ENCODE results near the gene RDH5. TPM values are rescaled to one million over a fixed set of nuclear protein-coding genes. Genes with fewer than 3 reads are reported as not detected.

RDH5 gene
- total RNA-seq, 4 donors from 2014 or later = 70.9 to 162 (median 123) TPM

DNA sequence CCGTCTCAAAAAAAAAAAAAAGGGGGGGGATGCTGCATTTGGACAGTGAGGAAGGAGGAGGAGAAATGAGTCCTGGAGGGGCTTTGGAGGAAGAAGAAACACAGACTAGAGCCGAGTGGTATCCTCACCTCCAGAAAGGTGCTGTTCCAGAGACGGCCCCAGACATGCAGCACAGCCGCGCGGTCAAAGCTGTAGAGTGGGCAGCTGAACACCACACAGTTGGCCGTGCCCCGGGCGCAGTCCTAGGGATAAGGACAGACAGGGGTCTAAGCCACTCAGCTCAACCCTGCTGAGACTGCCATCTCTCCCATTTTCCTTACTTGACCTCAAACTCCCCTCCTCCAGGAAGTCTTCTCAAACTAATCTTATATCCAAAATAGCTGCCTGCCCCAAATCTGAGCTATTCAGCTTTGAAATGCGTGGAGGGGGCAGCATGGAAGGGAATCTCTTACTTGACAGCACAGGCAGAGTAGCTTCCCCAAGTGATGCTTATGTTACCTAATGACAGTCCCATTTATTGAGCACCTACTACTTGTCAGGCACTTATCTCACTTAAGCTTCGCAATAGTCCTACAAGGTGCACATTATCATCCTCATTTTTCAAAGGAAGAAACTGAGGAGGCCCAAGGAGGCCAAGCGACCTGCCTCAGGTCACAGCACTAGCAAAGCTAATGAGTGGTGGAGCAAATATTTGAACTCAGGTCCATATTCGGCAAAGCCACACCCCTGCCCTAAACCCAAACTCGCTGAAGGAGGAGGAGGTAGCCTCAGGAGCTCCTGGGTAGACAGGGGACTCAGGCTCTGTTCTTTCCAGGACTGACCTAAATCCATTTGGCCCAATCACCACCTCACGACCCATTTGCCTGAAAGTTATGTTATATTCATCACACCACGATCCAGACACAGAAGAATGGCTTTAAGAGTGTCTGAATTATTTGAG lies 31.2 kb upstream of the RDH5 start:
- TF ChIP-seq, protein P1, sequence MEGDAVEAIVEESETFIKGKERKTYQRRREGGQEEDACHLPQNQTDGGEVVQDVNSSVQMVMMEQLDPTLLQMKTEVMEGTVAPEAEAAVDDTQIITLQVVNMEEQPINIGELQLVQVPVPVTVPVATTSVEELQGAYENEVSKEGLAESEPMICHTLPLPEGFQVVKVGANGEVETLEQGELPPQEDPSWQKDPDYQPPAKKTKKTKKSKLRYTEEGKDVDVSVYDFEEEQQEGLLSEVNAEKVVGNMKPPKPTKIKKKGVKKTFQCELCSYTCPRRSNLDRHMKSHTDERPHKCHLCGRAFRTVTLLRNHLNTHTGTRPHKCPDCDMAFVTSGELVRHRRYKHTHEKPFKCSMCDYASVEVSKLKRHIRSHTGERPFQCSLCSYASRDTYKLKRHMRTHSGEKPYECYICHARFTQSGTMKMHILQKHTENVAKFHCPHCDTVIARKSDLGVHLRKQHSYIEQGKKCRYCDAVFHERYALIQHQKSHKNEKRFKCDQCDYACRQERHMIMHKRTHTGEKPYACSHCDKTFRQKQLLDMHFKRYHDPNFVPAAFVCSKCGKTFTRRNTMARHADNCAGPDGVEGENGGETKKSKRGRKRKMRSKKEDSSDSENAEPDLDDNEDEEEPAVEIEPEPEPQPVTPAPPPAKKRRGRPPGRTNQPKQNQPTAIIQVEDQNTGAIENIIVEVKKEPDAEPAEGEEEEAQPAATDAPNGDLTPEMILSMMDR (IDR thresholded peaks at IDR 0.05; ENCODE audit: low read depth) = no peak

DNA sequence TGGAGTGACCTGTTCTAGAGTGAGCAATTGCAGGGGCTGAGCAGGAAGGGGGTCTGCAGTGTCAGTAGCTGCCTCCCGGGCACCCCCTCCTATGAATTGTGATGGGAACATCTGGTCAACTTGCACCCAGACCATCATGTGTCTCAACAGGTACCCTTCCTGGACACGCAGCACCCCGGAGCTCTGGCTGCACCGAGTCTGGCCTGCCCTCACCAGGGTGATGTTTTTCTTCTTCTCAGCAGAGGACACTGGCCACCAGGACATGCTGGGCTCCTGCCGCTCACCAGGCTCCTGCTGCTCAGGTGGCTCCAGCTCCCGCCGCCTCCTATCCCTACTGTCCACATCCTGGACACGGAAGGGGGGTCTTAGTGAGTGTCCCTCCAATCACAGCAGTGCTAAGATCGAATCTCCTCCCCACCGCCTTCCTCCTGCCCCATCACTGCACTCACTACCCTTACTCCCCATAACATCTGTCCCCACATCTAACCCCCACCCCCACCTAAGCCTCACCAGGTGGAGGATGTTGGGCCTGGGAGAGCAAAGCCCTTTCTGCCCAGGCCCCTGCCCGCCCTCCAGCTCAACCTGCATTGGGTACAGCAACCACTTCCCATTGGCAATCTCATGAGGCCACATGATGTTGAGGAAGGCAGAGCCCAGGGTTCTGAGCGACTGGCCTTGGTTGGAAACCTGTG lies 27.4 kb upstream of the RDH5 start:
- TF ChIP-seq, protein P1 (IDR thresholded peaks at IDR 0.05; ENCODE audit: low read depth) = no peak

DNA sequence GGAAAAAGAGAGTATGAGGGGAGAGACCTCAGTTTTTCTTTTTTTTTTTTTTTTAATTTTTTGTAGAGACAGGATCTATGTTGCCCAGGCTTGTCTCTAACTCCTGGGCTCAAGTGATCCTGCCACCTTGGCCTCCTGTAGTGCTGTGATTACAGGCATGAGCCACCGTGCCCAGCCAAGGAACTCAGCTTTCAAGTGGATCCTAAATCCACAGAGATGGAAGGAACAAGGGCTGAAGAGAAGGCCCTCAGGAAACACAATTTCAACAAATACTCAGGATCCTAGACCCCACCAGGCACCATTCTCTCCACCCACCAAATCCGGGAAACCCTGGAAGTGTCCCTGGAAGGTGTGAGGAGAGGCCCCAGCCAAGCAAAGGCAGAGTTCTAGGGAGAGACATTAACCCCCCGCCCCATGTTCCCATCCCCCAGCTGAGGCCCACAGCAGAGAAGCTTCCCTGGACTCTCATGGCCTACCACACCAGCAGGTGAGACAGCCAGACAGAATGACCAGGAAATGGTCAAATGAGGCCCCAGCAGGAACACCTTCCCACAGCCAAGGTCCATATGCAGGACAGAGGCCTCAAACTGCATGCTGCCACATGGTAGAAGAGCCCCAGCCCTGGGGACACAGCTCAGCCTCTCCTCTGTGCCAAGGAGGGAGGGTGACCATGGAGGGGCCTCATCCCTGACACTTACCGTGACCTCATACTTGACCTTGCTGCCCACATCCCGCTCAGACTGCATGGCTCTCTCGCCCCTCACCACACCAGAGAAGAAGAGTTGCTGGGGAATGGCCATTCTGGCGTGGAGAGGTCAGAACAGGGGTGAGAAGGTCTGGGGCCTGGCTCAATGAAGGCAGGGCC lies 26.6 kb upstream of the RDH5 start:
- TF ChIP-seq, protein P1 (IDR thresholded peaks at IDR 0.05; ENCODE audit: low read depth) = no peak

DNA sequence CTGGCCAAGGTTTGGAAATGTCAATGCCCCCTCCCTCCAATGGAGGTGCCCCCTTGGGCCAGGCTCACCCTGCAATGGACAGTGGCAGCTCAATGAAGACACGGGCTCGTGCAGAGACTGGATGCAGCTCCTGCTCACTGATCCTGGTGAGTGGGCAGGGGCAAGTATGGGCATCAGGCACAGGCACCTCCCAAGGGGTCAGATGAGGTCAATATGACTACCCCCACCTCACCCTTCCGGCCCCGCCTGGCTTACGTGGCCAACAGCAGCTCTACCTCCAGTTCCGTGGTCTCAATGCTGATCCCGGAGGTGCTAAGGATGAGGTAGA lies 26.0 kb upstream of the RDH5 start:
- TF ChIP-seq, protein P1 (IDR thresholded peaks at IDR 0.05; ENCODE audit: low read depth) = no peak

DNA sequence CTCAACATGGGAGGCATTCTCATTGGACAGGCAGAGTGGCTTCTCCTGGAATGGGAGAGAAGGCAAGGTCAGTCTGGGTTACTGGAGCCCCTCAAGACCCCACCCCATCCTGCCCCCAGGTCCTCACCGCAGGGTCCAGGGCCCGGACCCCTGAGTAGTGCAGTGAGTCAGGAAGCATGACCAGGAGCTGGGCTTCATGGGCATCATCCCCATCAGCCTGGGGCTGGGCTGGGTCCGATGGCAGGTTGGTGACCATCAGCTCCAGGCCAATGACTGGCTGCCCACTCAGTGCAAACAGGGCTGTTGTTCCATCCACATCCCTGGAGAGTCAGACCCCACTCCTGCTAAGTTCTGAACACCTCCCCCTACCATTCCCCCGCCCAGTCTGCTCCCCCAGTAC lies 25.5 kb upstream of the RDH5 start:
- TF ChIP-seq, protein P1 (IDR thresholded peaks at IDR 0.05; ENCODE audit: low read depth) = no peak

DNA sequence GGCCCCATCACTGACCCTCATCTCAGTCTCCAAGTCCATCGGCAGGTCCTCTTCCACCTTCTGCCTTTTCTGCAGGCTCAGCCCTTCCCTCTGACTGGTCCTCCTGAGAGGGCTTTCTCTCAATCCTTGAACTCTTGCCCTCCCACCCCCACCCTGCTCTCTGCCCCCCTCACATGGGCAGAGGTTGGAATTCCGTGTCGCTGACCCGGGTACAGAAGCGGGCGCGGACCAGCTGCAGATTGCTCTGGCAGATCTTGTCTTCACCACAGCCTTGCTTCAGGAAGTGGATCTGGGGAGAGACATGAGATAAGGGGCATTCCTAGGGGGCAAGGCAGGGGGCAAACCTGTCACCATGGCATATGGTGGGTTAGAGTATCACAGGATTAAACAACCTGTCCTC lies 24.8 kb upstream of the RDH5 start:
- TF ChIP-seq, protein P1 (IDR thresholded peaks at IDR 0.05; ENCODE audit: low read depth) = no peak

Measured in subcutaneous adipose tissue (tissue), 4 donors.